GM12878 (cell line): Measurements from ENCODE around the gene PTPRB. TPM values are rescaled to one million over a fixed set of nuclear protein-coding genes. Genes with fewer than 3 reads are reported as not detected.

Source experiments
- ATAC-seq: fragments of 200-7000 bp; cut with Tn5 transposase; 3 replicates; pipeline ENCODE4 v1.9.1; 2020; ENCODE audit warnings: mild to moderate bottlenecking, moderate library complexity
- BruUV-seq: library from RNA; stranded (reverse); fragments of 400-500 nt; replicated peaks from 2 replicates; lab custom pipeline; 2021; lab: Mats Ljungman, UMichigan
- CTCF ChIA-PET: fragments of 300-600 bp; sonication (Branson Sonifier 250); formaldehyde crosslinking; extraction: SDS; loops from one replicate; lab custom pipeline; 2021; ENCODE audit warnings: inconsistent platforms; lab: Yijun Ruan, JAX
- POLR2A ChIA-PET: fragments of 350-600 bp; formaldehyde crosslinking; extraction: SDS; loops from one replicate; lab custom pipeline; 2021; ENCODE audit warnings: inconsistent platforms; lab: Charles Lee
- RAD21 ChIA-PET: fragments of 300-600 bp; sonication (Branson Sonifier 250); formaldehyde crosslinking; loops from one replicate; lab custom pipeline; 2023; ENCODE audit warnings: antibody characterized with exemption; ENCODE audit not compliant: unreplicated experiment; lab: Charles Lee
- SMC1A ChIA-PET: fragments of 300-600 bp; sonication (Branson Sonifier 250); formaldehyde crosslinking; loops from one replicate; lab custom pipeline; 2023; ENCODE audit not compliant: unreplicated experiment, uncharacterized antibody; lab: Charles Lee
- DNase-seq: peaks from one replicate; pipeline ENCODE4 v3.0.0-alpha.2; 2011; ENCODE audit warnings: low read depth, low spot score
- FAIRE-seq: peaks from 3 replicates; lab custom pipeline; 2011; peaks lifted over from hg19 to GRCh38; lab: Jason Lieb, UNC
- H2AFZ ChIP-seq: 2 replicates; pipeline ENCODE4 v1.6.0; 2011; ENCODE audit warnings: low read depth, low read length, control low read depth; ENCODE audit not compliant: control insufficient read depth
- H3K27ac ChIP-seq: 2 replicates; pipeline ENCODE4 v1.5.1; 2011; ENCODE audit warnings: control low read depth; ENCODE audit not compliant: control insufficient read depth, insufficient read depth
- H3K27me3 ChIP-seq, 2 experiments: replicated peaks in 1 of 2; 2 replicates each; pipeline versions ENCODE4 v1.6.0 to v1.6.1; 2011; ENCODE audit warnings: low read length in 1 of 2; ENCODE audit not compliant: control insufficient read depth in 2 of 2, insufficient read depth in 2 of 2
- H3K36me3 ChIP-seq, 2 experiments: 2 replicates each; pipeline ENCODE4 v1.5.1; 2011; ENCODE audit warnings: low read length in 1 of 2; ENCODE audit not compliant: control insufficient read depth in 2 of 2, insufficient read depth in 2 of 2
- H3K4me1 ChIP-seq: 2 replicates; pipeline ENCODE4 v1.6.1; 2011; ENCODE audit warnings: mild to moderate bottlenecking, low read length, moderate library complexity, mixed read lengths; ENCODE audit not compliant: control insufficient read depth, insufficient read depth
- H3K4me2 ChIP-seq: 2 replicates; pipeline ENCODE4 v1.6.0; 2011; ENCODE audit warnings: control low read depth; ENCODE audit not compliant: control insufficient read depth, insufficient read depth
- H3K4me3 ChIP-seq: fragments of 200-600 bp; sonication (generic); 2 replicates; pipeline ENCODE4 v1.5.1; 2016
- H3K79me2 ChIP-seq: 2 replicates; pipeline ENCODE4 v1.6.0; 2011; ENCODE audit warnings: low read length; ENCODE audit not compliant: control insufficient read depth, insufficient read depth
- H3K9ac ChIP-seq: 2 replicates; pipeline ENCODE4 v1.8.0; 2011; ENCODE audit warnings: low read length, control low read depth, mixed read lengths; ENCODE audit not compliant: control insufficient read depth, insufficient read depth
- H3K9me3 ChIP-seq: replicated peaks from 3 replicates; pipeline ENCODE4 v1.5.1; 2011; ENCODE audit warnings: mild to moderate bottlenecking, low read length; ENCODE audit not compliant: control insufficient read depth, insufficient read depth
- H4K20me1 ChIP-seq: 2 replicates; pipeline ENCODE4 v1.6.0; 2011; ENCODE audit not compliant: control insufficient read depth, insufficient read depth
- SMAD1 ChIP-seq: fragments of 450-650 bp; IDR thresholded peaks from 2 replicates; pipeline ENCODE4 v1.6.1; 2018; ENCODE audit warnings: mild to moderate bottlenecking, low read depth; ENCODE audit not compliant: partially characterized antibody
- SPI1 ChIP-seq: IDR thresholded peaks from 2 replicates; pipeline ENCODE4 v1.6.1; 2011; ENCODE audit warnings: low read depth, mild to moderate bottlenecking, low read length, moderate library complexity, borderline replicate concordance; ENCODE audit not compliant: insufficient read depth
- WGBS: methylation state at CpG from one replicate; pipeline ENCODE4 v1.1.6; 2016; ENCODE audit warnings: low lambda C conversion rate; ENCODE audit not compliant: insufficient replicate concordance, insufficient coverage; ENCODE audit errors: missing lambda C conversion rate; 5-methylcytosine and 5-hydroxymethylcytosine counted together
- in situ Hi-C: fragments of 300-500 bp; cut with MboI; formaldehyde crosslinking; loops from 9 replicates; pipeline ENCODE4 v1.14.3; 2018; ENCODE audit warnings: mixed read lengths
- intact Hi-C: fragments of 100-400 bp; cut with micrococcal nuclease; formaldehyde crosslinking; loops from one replicate; pipeline ENCODE4 v1.14.2; 2022; ENCODE audit not compliant: unreplicated experiment
- polyA plus RNA-seq, 11 experiments: library from polyadenylated mRNA; depleted of rRNA in 4 of 11; unstranded in 6 of 11; stranded (reverse) in 5 of 11; fragments of >200 nt; fragmentation: Nextera tagmentation in 4 of 11; fragmentation: Illumina TruSeq in 1 of 11; extraction: Ambion mirVana in 4 of 11; extraction: Trizol in 1 of 11; gene quantifications; 1 replicate in 1 of 11; 2 replicates in 10 of 11; pipeline versions ENCODE4 v1.2.1 to v1.2.3, GENCODE V29; 2011 to 2016; ENCODE audit warnings: inconsistent platforms in 2 of 11, missing spikeins in 2 of 11, low read depth in 1 of 11
- total RNA-seq, 4 experiments: library from RNA; depleted of rRNA in 3 of 4; stranded (reverse); fragments of >200 nt in 3 of 4; fragmentation: Illumina TruSeq in 1 of 4; extraction: Trizol in 1 of 4; gene quantifications; 2 replicates each; pipeline versions ENCODE4 v1.2.1 to v1.2.3, GENCODE V29; 2013 to 2021

PTPRB gene
- total and polyA plus RNA-seq, 10 of the 15 experiments (the other 5 are each of a cell fraction or from before 2014, with no cell fraction given), result 0.03 to 0.35 (median 0.05) TPM

- no peaks in the 10 kb centered on the region for H3K36me3 ChIP-seq
- H3K4me1 ChIP-seq, result no peaks in the 10 kb centered on the region
- in situ Hi-C loops, result no loop called here
- POLR2A ChIA-PET, result no interaction called here
- no peaks in the 10 kb centered on the region for H4K20me1 ChIP-seq
- no peak overlapping the region for H3K4me3 ChIP-seq
- intact Hi-C loops, result no loop called here
- WGBS, result 46% methylated on average over 2 of the region's 2 CpGs
- TF ChIP-seq SMAD1 (no peak), SPI1 (peak; percentile 6; the same call in 1 of the 2 replicates)
- H3K27ac ChIP-seq, result no peak overlapping the region
- no peaks in the 10 kb centered on the region for H3K27me3 ChIP-seq
- no peaks in the 10 kb centered on the region; the same call in 1 of the 2 replicates for H3K79me2 ChIP-seq
- CTCF ChIA-PET, result no interaction called here
- BruUV-seq, result no TSS peak
- SMC1A ChIA-PET, result interaction anchor here (0.9 to 5.3 kb wide), 2 partner anchors 20 to 57 kb away, joined by 3 to 37 read pairs; no protein-coding TSS in a partner anchor
- no peak overlapping the region for H3K9ac ChIP-seq
- H2AFZ ChIP-seq, result no peak overlapping the region
- ATAC-seq (no peak), DNase-seq (no peak), FAIRE-seq (no peak)
- no peak overlapping the region for H3K4me2 ChIP-seq
- H3K9me3 ChIP-seq, result peaks cover 2% of the 10 kb centered on the region; the same call in 1 of the 3 replicates
- RAD21 ChIA-PET, result interaction anchor here (0.7 to 4.0 kb wide), 2 partner anchors 21 to 110 kb away, joined by 6 to 20 read pairs; no protein-coding TSS in a partner anchor
Observed at GRCh38 chr12:70466753-70467152, 170.5 kb downstream of the PTPRB start.
